HepG2 (cell line): Measurements from ENCODE around the gene PFKFB4. TPM values are rescaled to one million over a fixed set of nuclear protein-coding genes. Genes with fewer than 3 reads are reported as not detected.

Source experiments
- CBX1 ChIP-seq: IDR thresholded peaks from one replicate; pipeline ENCODE4 v1.6.1; 2016; ENCODE audit warnings: antibody characterized with exemption, low read depth
- MTA1 ChIP-seq: sonication (generic); formaldehyde crosslinking; IDR thresholded peaks from 2 replicates; pipeline ENCODE4 v1.4.0; 2020; ENCODE audit warnings: missing genetic modification reagents, mild to moderate bottlenecking, borderline replicate concordance
- RBM22 ChIP-seq: fragments of 200-400 bp; formaldehyde crosslinking; optimal IDR thresholded peaks from 2 replicates; pipeline ENCODE3; 2017; ENCODE audit warnings: mild to moderate bottlenecking, low read length, moderate library complexity
- SIX4 ChIP-seq: sonication (generic); formaldehyde crosslinking; IDR thresholded peaks from 2 replicates; pipeline ENCODE4 v1.4.0; 2020; ENCODE audit warnings: missing genetic modification reagents
- TOE1 ChIP-seq: sonication (generic); formaldehyde crosslinking; IDR thresholded peaks from 2 replicates; pipeline ENCODE4 v1.4.0; 2020; ENCODE audit warnings: mild to moderate bottlenecking, missing genetic modification reagents
- TOPORS ChIP-seq: sonication (generic); formaldehyde crosslinking; IDR thresholded peaks from 2 replicates; pipeline ENCODE4 v1.8.0; 2023; ENCODE audit warnings: mild to moderate bottlenecking, missing genetic modification reagents
- polyA plus RNA-seq, 8 experiments: library from polyadenylated mRNA; depleted of rRNA in 3 of 8; stranded (reverse) in 7 of 8; unstranded in 1 of 8; fragments of >200 nt; fragmentation: Illumina TruSeq in 4 of 8; extraction: Trizol in 4 of 8; gene quantifications; 2 replicates each; pipeline versions ENCODE4 v1.2.1 to v1.2.3, GENCODE V29; 2011 to 2016; ENCODE audit warnings: low read depth in 4 of 8, missing spikeins in 1 of 8, mixed read lengths in 1 of 8; ENCODE audit not compliant: insufficient read depth in 1 of 8
- total RNA-seq, 5 experiments: library from RNA; depleted of rRNA; stranded (reverse); fragments of >200 nt; fragmentation: Illumina TruSeq; extraction: Trizol; gene quantifications; 2 replicates each; pipeline ENCODE4 v1.2.3, GENCODE V29; 2016; ENCODE audit warnings: low read depth in 1 of 5
- TF ChIP-seq, protein P1 (sequence below): IDR thresholded peaks from 2 replicates; pipeline ENCODE4 v1.6.1; 2016; ENCODE audit warnings: low read depth, missing genetic modification reagents, missing compliant biosample characterization
- TF ChIP-seq, protein P2 (sequence below): sonication (generic); formaldehyde crosslinking; IDR thresholded peaks from 2 replicates; pipeline ENCODE4 v1.5.1; 2020; ENCODE audit warnings: mild to moderate bottlenecking, missing genetic modification reagents
- TF ChIP-seq, protein P3 (sequence below): sonication (generic); formaldehyde crosslinking; IDR thresholded peaks from 2 replicates; pipeline ENCODE4 v1.4.0; 2020; ENCODE audit warnings: mild to moderate bottlenecking, missing genetic modification reagents

The PFKFB4 gene
- total and polyA plus RNA-seq, 2 of the 13 experiments (the other 11 are each of a cell fraction or from before 2014, with no cell fraction given) = 7.1 to 103 TPM

DNA sequence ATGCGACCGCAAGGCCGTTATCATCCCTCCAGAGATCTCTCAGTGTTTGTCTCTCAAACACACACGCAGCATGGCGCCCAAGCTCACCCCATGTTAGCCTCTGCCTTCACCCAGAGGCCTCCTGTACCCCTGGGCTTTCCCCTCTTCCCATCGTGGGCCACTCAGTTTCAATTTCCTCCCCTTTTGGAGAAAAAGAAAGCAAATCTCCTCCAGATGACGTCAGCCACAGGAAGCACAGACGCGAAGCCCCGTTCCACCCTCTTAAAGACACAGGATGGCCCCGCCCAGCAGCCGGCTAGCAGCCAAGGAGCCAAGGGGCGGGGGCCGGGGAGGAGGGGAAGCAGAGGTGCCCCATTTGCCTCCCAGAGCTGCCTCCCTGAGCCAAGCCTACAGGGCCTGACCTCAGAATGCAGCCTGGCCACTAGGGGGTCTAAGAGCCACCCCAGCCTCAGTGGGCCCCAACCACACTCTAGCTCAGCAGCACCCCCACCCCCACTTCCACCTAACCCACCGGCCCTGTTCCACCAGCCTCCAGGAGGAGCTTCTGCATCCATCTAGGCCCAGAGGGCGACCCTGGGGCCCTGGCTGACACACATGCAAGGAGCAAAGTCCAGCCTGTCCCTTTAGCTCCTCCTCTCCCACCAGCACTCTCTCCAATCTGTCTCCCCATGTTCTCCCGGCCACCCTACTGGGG, 83.5 kb downstream of the PFKFB4 start (continued):
- TF ChIP-seq, protein P1, sequence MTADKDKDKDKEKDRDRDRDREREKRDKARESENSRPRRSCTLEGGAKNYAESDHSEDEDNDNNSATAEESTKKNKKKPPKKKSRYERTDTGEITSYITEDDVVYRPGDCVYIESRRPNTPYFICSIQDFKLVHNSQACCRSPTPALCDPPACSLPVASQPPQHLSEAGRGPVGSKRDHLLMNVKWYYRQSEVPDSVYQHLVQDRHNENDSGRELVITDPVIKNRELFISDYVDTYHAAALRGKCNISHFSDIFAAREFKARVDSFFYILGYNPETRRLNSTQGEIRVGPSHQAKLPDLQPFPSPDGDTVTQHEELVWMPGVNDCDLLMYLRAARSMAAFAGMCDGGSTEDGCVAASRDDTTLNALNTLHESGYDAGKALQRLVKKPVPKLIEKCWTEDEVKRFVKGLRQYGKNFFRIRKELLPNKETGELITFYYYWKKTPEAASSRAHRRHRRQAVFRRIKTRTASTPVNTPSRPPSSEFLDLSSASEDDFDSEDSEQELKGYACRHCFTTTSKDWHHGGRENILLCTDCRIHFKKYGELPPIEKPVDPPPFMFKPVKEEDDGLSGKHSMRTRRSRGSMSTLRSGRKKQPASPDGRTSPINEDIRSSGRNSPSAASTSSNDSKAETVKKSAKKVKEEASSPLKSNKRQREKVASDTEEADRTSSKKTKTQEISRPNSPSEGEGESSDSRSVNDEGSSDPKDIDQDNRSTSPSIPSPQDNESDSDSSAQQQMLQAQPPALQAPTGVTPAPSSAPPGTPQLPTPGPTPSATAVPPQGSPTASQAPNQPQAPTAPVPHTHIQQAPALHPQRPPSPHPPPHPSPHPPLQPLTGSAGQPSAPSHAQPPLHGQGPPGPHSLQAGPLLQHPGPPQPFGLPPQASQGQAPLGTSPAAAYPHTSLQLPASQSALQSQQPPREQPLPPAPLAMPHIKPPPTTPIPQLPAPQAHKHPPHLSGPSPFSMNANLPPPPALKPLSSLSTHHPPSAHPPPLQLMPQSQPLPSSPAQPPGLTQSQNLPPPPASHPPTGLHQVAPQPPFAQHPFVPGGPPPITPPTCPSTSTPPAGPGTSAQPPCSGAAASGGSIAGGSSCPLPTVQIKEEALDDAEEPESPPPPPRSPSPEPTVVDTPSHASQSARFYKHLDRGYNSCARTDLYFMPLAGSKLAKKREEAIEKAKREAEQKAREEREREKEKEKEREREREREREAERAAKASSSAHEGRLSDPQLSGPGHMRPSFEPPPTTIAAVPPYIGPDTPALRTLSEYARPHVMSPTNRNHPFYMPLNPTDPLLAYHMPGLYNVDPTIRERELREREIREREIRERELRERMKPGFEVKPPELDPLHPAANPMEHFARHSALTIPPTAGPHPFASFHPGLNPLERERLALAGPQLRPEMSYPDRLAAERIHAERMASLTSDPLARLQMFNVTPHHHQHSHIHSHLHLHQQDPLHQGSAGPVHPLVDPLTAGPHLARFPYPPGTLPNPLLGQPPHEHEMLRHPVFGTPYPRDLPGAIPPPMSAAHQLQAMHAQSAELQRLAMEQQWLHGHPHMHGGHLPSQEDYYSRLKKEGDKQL (CRISPR knock-in tag) = 0 out of 2 replicates have a peak, but pooled peaks have one; percentile 19
- TF ChIP-seq MTA1 (CRISPR knock-in tag) (peak; percentile 82; the same call in 1 of the 2 replicates), CBX1 (peak; percentile 93), SIX4 (CRISPR knock-in tag) (0 out of 2 replicates have a peak, but pooled peaks have one; percentile 19), RBM22 (peak; percentile 22), TOE1 (CRISPR knock-in tag) (peak; percentile 94; the same call in 1 of the 2 replicates), TOPORS (CRISPR knock-in tag) (peak; percentile 60; the same call in 1 of the 2 replicates)
- TF ChIP-seq, protein P2, sequence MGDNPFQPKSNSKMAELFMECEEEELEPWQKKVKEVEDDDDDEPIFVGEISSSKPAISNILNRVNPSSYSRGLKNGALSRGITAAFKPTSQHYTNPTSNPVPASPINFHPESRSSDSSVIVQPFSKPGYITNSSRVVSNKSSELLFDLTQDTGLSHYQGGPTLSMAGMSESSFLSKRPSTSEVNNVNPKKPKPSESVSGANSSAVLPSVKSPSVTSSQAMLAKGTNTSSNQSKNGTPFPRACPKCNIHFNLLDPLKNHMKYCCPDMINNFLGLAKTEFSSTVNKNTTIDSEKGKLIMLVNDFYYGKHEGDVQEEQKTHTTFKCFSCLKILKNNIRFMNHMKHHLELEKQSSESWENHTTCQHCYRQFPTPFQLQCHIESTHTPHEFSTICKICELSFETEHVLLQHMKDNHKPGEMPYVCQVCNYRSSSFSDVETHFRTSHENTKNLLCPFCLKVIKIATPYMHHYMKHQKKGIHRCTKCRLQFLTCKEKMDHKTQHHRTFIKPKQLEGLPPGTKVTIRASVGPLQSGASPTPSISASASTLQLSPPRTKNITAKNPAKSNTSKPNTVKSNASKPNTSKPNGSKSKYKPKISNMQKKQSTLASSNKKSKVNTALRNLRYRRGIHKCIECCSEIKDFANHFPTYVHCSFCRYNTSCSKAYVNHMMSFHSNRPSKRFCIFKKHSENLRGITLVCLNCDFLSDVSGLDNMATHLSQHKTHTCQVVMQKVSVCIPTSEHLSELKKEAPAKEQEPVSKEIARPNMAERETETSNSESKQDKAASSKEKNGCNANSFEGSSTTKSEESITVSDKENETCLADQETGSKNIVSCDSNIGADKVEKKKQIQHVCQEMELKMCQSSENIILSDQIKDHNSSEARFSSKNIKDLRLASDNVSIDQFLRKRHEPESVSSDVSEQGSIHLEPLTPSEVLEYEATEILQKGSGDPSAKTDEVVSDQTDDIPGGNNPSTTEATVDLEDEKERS (CRISPR knock-in tag) = no peak
- TF ChIP-seq, protein P3, sequence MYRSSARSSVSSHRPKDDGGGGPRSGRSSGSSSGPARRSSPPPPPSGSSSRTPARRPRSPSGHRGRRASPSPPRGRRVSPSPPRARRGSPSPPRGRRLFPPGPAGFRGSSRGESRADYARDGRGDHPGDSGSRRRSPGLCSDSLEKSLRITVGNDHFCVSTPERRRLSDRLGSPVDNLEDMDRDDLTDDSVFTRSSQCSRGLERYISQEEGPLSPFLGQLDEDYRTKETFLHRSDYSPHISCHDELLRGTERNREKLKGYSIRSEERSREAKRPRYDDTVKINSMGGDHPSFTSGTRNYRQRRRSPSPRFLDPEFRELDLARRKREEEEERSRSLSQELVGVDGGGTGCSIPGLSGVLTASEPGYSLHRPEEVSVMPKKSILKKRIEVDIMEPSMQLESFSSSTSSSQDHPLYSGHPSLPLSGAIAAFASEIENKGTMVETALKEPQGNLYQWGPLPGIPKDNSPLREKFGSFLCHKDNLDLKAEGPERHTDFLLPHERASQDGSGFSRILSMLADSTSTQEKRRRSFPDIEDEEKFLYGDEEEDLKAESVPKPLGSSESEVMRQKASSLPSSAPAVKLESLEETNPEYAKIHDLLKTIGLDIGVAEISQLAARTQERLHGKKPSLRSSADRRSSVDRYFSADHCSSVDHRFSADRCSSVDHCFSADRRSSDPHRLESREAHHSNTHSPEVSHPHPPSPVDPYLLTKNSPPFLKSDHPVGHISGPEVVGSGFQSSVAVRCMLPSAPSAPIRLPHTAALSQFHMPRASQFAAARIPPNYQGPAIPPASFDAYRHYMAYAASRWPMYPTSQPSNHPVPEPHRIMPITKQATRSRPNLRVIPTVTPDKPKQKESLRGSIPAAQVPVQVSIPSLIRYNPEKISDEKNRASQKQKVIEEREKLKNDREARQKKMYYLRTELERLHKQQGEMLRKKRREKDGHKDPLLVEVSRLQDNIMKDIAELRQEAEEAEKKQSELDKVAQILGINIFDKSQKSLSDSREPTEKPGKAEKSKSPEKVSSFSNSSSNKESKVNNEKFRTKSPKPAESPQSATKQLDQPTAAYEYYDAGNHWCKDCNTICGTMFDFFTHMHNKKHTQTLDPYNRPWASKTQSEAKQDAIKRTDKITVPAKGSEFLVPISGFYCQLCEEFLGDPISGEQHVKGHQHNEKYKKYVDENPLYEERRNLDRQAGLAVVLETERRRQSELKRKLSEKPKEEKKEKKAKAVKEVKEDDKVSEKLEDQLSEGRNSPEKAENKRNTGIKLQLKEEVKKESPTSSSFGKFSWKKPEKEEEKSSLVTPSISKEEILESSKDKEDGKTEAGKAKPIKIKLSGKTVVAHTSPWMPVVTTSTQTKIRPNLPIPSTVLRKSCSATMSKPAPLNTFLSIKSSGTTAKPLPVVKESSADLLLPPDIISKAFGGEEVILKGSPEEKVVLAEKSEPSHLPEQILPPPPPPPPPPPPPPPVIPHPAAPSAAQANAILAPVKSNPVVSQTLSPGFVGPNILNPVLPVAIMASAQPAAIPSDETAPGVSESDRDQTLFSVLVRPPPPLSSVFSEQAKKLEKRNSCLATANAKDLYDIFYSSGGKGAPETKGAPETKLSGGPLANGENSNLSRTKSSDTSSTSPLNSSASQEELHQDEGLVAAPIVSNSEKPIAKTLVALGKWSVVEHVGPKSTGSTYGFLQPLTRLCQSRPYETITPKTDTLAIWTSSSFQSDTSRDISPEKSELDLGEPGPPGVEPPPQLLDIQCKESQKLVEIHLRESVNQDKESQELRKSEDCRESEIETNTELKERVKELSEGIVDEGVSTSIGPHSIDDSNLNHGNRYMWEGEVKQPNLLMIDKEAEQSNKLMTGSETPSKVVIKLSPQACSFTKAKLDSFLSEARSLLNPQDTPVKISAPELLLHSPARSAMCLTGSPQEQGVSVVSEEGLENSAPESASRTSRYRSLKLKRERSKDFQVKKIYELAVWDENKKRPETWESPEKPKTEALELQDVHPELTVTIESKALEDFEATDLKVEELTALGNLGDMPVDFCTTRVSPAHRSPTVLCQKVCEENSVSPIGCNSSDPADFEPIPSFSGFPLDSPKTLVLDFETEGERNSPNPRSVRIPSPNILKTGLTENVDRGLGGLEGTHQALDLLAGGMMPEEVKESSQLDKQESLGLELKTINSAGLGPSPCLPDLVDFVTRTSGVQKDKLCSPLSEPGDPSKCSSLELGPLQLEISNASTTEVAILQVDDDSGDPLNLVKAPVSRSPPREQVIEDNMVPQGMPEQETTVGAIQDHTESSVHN (CRISPR knock-in tag) = no peak
